H4 (cell line): ENCODE data around the gene CIZ1. TPM values are rescaled to one million over a fixed set of nuclear protein-coding genes. Genes with fewer than 3 reads are reported as not detected.
"Not testable (repeated sequence)": the region's sequence is repeated elsewhere in the genome, so short reads cannot be mapped to it uniquely, and the experiment has no call there.

Source experiments
- DNase-seq: peaks from one replicate; pipeline ENCODE4 v3.0.0-alpha.2; 2015; ENCODE audit warnings: low spot score
- total RNA-seq: library from RNA; depleted of rRNA; stranded (reverse); fragments of >200 nt; shearing (Covaris generic); gene quantifications from 2 replicates; pipeline ENCODE4 v1.2.3, GENCODE V29; 2014

Gene CIZ1
- total RNA-seq, 1 experiment from 2014 or later = 32.0 TPM

GRCh38 chr9:128190516-128191405 is 611 bp downstream of the CIZ1 start:
- DNase-seq = no peak

GRCh38 chr9:128190013-128190412 is 1.4 kb downstream of the CIZ1 start:
- no peak for DNase-seq

GRCh38 chr9:128188209-128188608 is 3.2 kb downstream of the CIZ1 start:
- DNase-seq = no peak

- DNase-seq = no peak
Measured at GRCh38 chr9:128187361-128187760, 4.0 kb downstream of the CIZ1 start.

- DNase-seq = no peak
Measured at GRCh38 chr9:128185979-128186965, 5.1 kb downstream of the CIZ1 start.

GRCh38 chr9:128182893-128183588 is 8.3 kb downstream of the CIZ1 start:
- no peak for DNase-seq

- DNase-seq = not testable (repeated sequence)
Measured at GRCh38 chr9:128181480-128181879, 9.9 kb downstream of the CIZ1 start.

GRCh38 chr9:128180447-128180846 is 10.9 kb downstream of the CIZ1 start:
- DNase-seq = no peak

GRCh38 chr9:128180001-128180400 is 11.4 kb downstream of the CIZ1 start:
- DNase-seq = no peak

- DNase-seq = no peak
Measured at GRCh38 chr9:128178806-128179431, 12.5 kb downstream of the CIZ1 start.

- no peak for DNase-seq
Measured at GRCh38 chr9:128175726-128176125, 15.6 kb downstream of the CIZ1 start.

- DNase-seq = no peak
Measured at GRCh38 chr9:128175102-128175563, 16.2 kb downstream of the CIZ1 start.

GRCh38 chr9:128174062-128174461 is 17.3 kb downstream of the CIZ1 start:
- no peak for DNase-seq

- DNase-seq = no peak
Measured at GRCh38 chr9:128169925-128170324, 21.4 kb downstream of the CIZ1 start.

- DNase-seq = no peak
Measured at GRCh38 chr9:128169492-128169891, 21.9 kb downstream of the CIZ1 start.

GRCh38 chr9:128168731-128169308 is 22.6 kb downstream of the CIZ1 start:
- no peak for DNase-seq

GRCh38 chr9:128167209-128167608 is 24.2 kb downstream of the CIZ1 start:
- no peak for DNase-seq

GRCh38 chr9:128166169-128166568 is 25.2 kb downstream of the CIZ1 start:
- no peak for DNase-seq

GRCh38 chr9:128164307-128164885 is 27.0 kb downstream of the CIZ1 start:
- no peak for DNase-seq

GRCh38 chr9:128163523-128164306 is 27.7 kb downstream of the CIZ1 start:
- no peak for DNase-seq
